Measurements from ENCODE around the gene CEP250.

Gene CEP250

DNA sequence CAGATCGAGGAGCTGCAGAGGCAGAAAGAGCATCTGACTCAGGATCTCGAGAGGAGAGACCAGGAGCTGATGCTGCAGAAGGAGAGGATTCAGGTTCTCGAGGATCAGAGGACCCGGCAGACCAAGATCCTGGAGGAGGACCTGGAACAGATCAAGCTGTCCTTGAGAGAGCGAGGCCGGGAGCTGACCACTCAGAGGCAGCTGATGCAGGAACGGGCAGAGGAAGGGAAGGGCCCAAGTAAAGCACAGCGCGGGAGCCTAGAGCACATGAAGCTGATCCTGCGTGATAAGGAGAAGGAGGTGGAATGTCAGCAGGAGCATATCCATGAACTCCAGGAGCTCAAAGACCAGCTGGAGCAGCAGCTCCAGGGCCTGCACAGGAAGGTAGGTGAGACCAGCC lies 47.9 kb downstream of the CEP250 start:
- TF ChIP-seq EZH2phosphoT487 (conservative IDR thresholded peaks at IDR 0.05; ENCODE audit: low read length) = no peak
- TF ChIP-seq, protein P1, sequence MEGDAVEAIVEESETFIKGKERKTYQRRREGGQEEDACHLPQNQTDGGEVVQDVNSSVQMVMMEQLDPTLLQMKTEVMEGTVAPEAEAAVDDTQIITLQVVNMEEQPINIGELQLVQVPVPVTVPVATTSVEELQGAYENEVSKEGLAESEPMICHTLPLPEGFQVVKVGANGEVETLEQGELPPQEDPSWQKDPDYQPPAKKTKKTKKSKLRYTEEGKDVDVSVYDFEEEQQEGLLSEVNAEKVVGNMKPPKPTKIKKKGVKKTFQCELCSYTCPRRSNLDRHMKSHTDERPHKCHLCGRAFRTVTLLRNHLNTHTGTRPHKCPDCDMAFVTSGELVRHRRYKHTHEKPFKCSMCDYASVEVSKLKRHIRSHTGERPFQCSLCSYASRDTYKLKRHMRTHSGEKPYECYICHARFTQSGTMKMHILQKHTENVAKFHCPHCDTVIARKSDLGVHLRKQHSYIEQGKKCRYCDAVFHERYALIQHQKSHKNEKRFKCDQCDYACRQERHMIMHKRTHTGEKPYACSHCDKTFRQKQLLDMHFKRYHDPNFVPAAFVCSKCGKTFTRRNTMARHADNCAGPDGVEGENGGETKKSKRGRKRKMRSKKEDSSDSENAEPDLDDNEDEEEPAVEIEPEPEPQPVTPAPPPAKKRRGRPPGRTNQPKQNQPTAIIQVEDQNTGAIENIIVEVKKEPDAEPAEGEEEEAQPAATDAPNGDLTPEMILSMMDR (IDR thresholded peaks at IDR 0.05; ENCODE audit: insufficient read depth, low read length, poor library complexity, severe bottlenecking) = no peak
- no peak overlapping the region for H3K27ac ChIP-seq (ENCODE audit: low read depth, low read length)

DNA sequence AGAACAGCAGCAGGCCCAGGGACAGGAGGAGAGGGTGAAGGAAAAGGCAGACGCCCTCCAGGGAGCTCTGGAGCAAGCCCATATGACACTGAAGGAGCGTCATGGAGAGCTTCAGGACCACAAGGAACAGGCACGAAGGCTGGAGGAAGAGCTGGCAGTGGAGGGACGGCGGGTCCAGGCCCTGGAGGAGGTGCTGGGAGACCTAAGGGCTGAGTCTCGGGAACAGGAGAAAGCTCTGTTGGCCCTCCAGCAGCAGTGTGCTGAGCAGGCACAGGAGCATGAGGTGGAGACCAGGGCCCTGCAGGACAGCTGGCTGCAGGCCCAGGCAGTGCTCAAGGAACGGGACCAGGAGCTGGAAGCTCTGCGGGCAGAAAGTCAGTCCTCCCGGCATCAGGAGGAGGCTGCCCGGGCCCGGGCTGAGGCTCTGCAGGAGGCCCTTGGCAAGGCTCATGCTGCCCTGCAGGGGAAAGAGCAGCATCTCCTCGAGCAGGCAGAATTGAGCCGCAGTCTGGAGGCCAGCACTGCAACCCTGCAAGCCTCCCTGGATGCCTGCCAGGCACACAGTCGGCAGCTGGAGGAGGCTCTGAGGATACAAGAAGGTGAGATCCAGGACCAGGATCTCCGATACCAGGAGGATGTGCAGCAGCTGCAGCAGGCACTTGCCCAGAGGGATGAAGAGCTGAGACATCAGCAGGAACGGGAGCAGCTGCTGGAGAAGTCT lies 48.6 kb downstream of the CEP250 start:
- Histone ChIP-seq H3K9ac (ENCODE audit: low read length) (no peak overlapping the region), H3K36me3 (ENCODE audit: low read length) (no peaks in the 10 kb centered on the region), H3K9me2 (replicated peaks; ENCODE audit: insufficient read depth, low read length) (no peaks in the 10 kb centered on the region), H3K4me3 (ENCODE audit: insufficient read depth, low read length, poor library complexity, severe bottlenecking) (no peak overlapping the region), H3K4me2 (ENCODE audit: low read depth, low read length, poor library complexity, severe bottlenecking) (no peak overlapping the region), H3K27me3 (ENCODE audit: low read length) (no peaks in the 10 kb centered on the region), H3K79me2 (ENCODE audit: insufficient read depth, low read length) (no peaks in the 10 kb centered on the region), H4K20me1 (ENCODE audit: low read depth, low read length) (no peaks in the 10 kb centered on the region), H2AFZ (ENCODE audit: low read depth, low read length, severe bottlenecking) (no peak overlapping the region), H3K27ac (ENCODE audit: low read depth, low read length) (no peak overlapping the region), H3F3A (ENCODE audit: insufficient read depth) (0 out of 2 replicates have a peak, but pooled peaks cover 6% of the 10 kb centered on the region), H3K9me3 (ENCODE audit: insufficient read depth, low read length) (no peaks in the 10 kb centered on the region)
- no peak for TF ChIP-seq EZH2phosphoT487 (conservative IDR thresholded peaks at IDR 0.05; ENCODE audit: low read length)
- TF ChIP-seq, protein P1 (IDR thresholded peaks at IDR 0.05; ENCODE audit: insufficient read depth, low read length, poor library complexity, severe bottlenecking) = no peak

More for the DNA sequence above, 47.9 kb downstream of the CEP250 start:
- Histone ChIP-seq H3F3A (ENCODE audit: insufficient read depth) (0 out of 2 replicates have a peak, but pooled peaks cover 6% of the 10 kb centered on the region), H3K36me3 (ENCODE audit: low read length) (no peaks in the 10 kb centered on the region), H3K4me3 (ENCODE audit: insufficient read depth, low read length, poor library complexity, severe bottlenecking) (no peak overlapping the region), H3K9me3 (ENCODE audit: insufficient read depth, low read length) (no peaks in the 10 kb centered on the region), H4K20me1 (ENCODE audit: low read depth, low read length) (no peaks in the 10 kb centered on the region), H3K9me2 (replicated peaks; ENCODE audit: insufficient read depth, low read length) (no peaks in the 10 kb centered on the region), H3K9ac (ENCODE audit: low read length) (no peak overlapping the region), H3K79me2 (ENCODE audit: insufficient read depth, low read length) (no peaks in the 10 kb centered on the region), H2AFZ (ENCODE audit: low read depth, low read length, severe bottlenecking) (no peak overlapping the region), H3K4me2 (ENCODE audit: low read depth, low read length, poor library complexity, severe bottlenecking) (no peak overlapping the region), H3K27me3 (ENCODE audit: low read length) (no peaks in the 10 kb centered on the region)

DNA sequence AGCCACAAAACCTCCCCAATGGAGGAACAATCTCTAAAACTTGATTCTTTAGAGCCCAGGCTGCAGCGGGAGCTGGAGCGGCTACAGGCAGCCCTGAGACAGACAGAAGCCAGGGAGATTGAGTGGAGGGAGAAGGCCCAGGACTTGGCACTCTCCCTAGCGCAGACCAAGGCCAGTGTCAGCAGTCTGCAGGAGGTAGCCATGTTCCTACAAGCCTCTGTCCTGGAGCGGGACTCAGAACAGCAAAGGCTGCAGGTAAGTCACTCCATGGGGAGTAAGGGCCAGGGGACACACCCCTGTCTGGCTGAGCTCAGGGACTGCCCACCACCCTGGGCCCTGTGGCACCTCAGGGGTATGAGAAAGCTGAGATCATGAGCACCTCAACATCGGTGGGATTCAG lies 49.4 kb downstream of the CEP250 start:
- Histone ChIP-seq H2AFZ (ENCODE audit: low read depth, low read length, severe bottlenecking) (no peak overlapping the region), H3K9ac (ENCODE audit: low read length) (no peak overlapping the region), H3K4me3 (ENCODE audit: insufficient read depth, low read length, poor library complexity, severe bottlenecking) (no peak overlapping the region), H3K9me2 (replicated peaks; ENCODE audit: insufficient read depth, low read length) (no peaks in the 10 kb centered on the region), H3F3A (ENCODE audit: insufficient read depth) (0 out of 2 replicates have a peak, but pooled peaks cover 6% of the 10 kb centered on the region), H3K4me2 (ENCODE audit: low read depth, low read length, poor library complexity, severe bottlenecking) (no peak overlapping the region), H3K9me3 (ENCODE audit: insufficient read depth, low read length) (no peaks in the 10 kb centered on the region), H3K36me3 (ENCODE audit: low read length) (no peaks in the 10 kb centered on the region), H4K20me1 (ENCODE audit: low read depth, low read length) (no peaks in the 10 kb centered on the region), H3K27me3 (ENCODE audit: low read length) (no peaks in the 10 kb centered on the region), H3K27ac (ENCODE audit: low read depth, low read length) (no peak overlapping the region), H3K79me2 (ENCODE audit: insufficient read depth, low read length) (no peaks in the 10 kb centered on the region)
- TF ChIP-seq, protein P1 (IDR thresholded peaks at IDR 0.05; ENCODE audit: insufficient read depth, low read length, poor library complexity, severe bottlenecking) = no peak
- TF ChIP-seq EZH2phosphoT487 (conservative IDR thresholded peaks at IDR 0.05; ENCODE audit: low read length) = no peak
